NOMO-1 (cell line): ENCODE data around the gene DNAJC10.

Experiments
- DNase-seq, 2 experiments: peaks; one replicate each; lab custom pipeline; 2025; ENCODE audit not compliant: unreplicated experiment in 2 of 2; lab: John Stamatoyannopoulos, UW

Gene DNAJC10

GRCh38 chr2:182784058-182784706 is 68.1 kb downstream of the DNAJC10 start:
- DNase-seq: no peak

- no peak for DNase-seq
Observed at GRCh38 chr2:182784777-182785176, 68.7 kb downstream of the DNAJC10 start.

- DNase-seq: no peak
Observed at GRCh38 chr2:182792441-182792840, 76.4 kb downstream of the DNAJC10 start.

GRCh38 chr2:182798736-182799135 is 82.7 kb downstream of the DNAJC10 start:
- DNase-seq: no peak

GRCh38 chr2:182804128-182804527 is 88.1 kb downstream of the DNAJC10 start:
- DNase-seq: no peak

- no peak for DNase-seq
Observed at GRCh38 chr2:182807319-182807718, 91.3 kb downstream of the DNAJC10 start.

- DNase-seq: no peak
Observed at GRCh38 chr2:182810087-182810486, 94.0 kb downstream of the DNAJC10 start.

- no peak for DNase-seq
Observed at GRCh38 chr2:182814380-182814779, 98.3 kb downstream of the DNAJC10 start.

GRCh38 chr2:182814804-182815203 is 98.7 kb downstream of the DNAJC10 start:
- DNase-seq: no peak

- no peak for DNase-seq
Observed at GRCh38 chr2:182816866-182817265, 100.8 kb downstream of the DNAJC10 start.

- no peak for DNase-seq
Observed at GRCh38 chr2:182817558-182817957, 101.5 kb downstream of the DNAJC10 start.

GRCh38 chr2:182818501-182818900 is 102.4 kb downstream of the DNAJC10 start:
- DNase-seq: no peak

GRCh38 chr2:182818925-182819324 is 102.9 kb downstream of the DNAJC10 start:
- no peak for DNase-seq

- no peak for DNase-seq
Observed at GRCh38 chr2:182819412-182819811, 103.4 kb downstream of the DNAJC10 start.

GRCh38 chr2:182821182-182821581 is 105.1 kb downstream of the DNAJC10 start:
- DNase-seq: no peak

GRCh38 chr2:182822733-182823132 is 106.7 kb downstream of the DNAJC10 start:
- no peak for DNase-seq

GRCh38 chr2:182824056-182824766 is 108.2 kb downstream of the DNAJC10 start:
- no peak for DNase-seq

GRCh38 chr2:182824767-182825158 is 108.7 kb downstream of the DNAJC10 start:
- DNase-seq: no peak

GRCh38 chr2:182826064-182826463 is 110.0 kb downstream of the DNAJC10 start:
- no peak for DNase-seq

- no peak for DNase-seq
Observed at GRCh38 chr2:182826496-182826895, 110.4 kb downstream of the DNAJC10 start.

GRCh38 chr2:182827182-182827879 is 111.3 kb downstream of the DNAJC10 start:
- no peak for DNase-seq

- no peak for DNase-seq
Observed at GRCh38 chr2:182831101-182831500, 115.0 kb downstream of the DNAJC10 start.
